Heart right ventricle (tissue), 16 donors: Measurements from ENCODE around the gene MBOAT2. TPM values are rescaled to one million over a fixed set of nuclear protein-coding genes. Genes with fewer than 3 reads are reported as not detected.

ENCODE experiments used
- ATAC-seq, 8 donors: fragments of 200-7000 bp; cut with Tn5 transposase; one replicate each; pipeline ENCODE4 v1.9.1; 2020; ENCODE audit warnings: mild to moderate bottlenecking in 8 of 8, moderate library complexity in 8 of 8, moderate number of reproducible peaks in 1 of 8
- DNase-seq, 2 donors: peaks; one replicate each; pipeline ENCODE4 v3.0.0-alpha.2; 2020
- H3K27ac ChIP-seq, 10 donors: fragments of 200-600 bp; sonication (generic) in 2 of 10; one replicate each; pipeline versions ENCODE4 v1.5.0 to v1.8.0; 2020 to 2022; ENCODE audit warnings: mild to moderate bottlenecking in 3 of 10
- H3K27me3 ChIP-seq, 7 donors: fragments of 200-600 bp; one replicate each; pipeline ENCODE4 v1.8.0; 2021 to 2022; ENCODE audit warnings: mild to moderate bottlenecking in 2 of 7
- H3K36me3 ChIP-seq, 9 donors: fragments of 200-600 bp; sonication (generic) in 1 of 9; one replicate each; pipeline versions ENCODE4 v1.5.0 to v1.8.0; 2020 to 2022; ENCODE audit warnings: mild to moderate bottlenecking in 2 of 9
- H3K4me1 ChIP-seq, 9 donors: fragments of 200-600 bp; sonication (generic) in 1 of 9; one replicate each; pipeline versions ENCODE4 v1.5.0 to v1.8.0; 2020 to 2022; ENCODE audit warnings: mild to moderate bottlenecking in 4 of 9
- H3K4me3 ChIP-seq, 10 donors: fragments of 200-600 bp; sonication (generic) in 2 of 10; one replicate each; pipeline versions ENCODE4 v1.5.0 to v1.8.0; 2020 to 2022; ENCODE audit warnings: mild to moderate bottlenecking in 7 of 10, moderate library complexity in 2 of 10
- H3K9me3 ChIP-seq, 11 donors: fragments of 200-600 bp in 10 of 11; sonication (generic) in 2 of 11; one replicate each; pipeline versions ENCODE4 v1.5.0 to v1.8.0; 2013 to 2022; ENCODE audit warnings: mild to moderate bottlenecking in 2 of 11, control low read depth in 1 of 11, moderate library complexity in 1 of 11
- CTCF ChIP-seq, 9 donors: fragments of 200-600 bp; sonication (generic) in 2 of 9; IDR thresholded peaks; one replicate each; pipeline versions ENCODE4 v1.5.0 to v1.8.0; 2021 to 2022; ENCODE audit warnings: antibody characterized with exemption in 9 of 9, mild to moderate bottlenecking in 5 of 9, moderate library complexity in 1 of 9
- WGBS, 2 donors: extraction: QIAGEN DNeasy Blood & Tissue Kit; methylation state at CpG; one replicate each; pipeline ENCODE4 v1.1.7; 2013; ENCODE audit warnings: inconsistent platforms in 1 of 2; 5-methylcytosine and 5-hydroxymethylcytosine counted together
- intact Hi-C, 10 donors: fragments of 100-400 bp; cut with DNase I; formaldehyde crosslinking; loops; one replicate each; pipeline versions ENCODE4 v1.11.1 to v1.14.2; 2022
- polyA plus RNA-seq, 2 donors: library from polyadenylated mRNA; stranded (reverse); fragments of 200-250 nt; gene quantifications; one replicate each; pipeline ENCODE4 v1.2.3, GENCODE V29; 2013
- total RNA-seq, 10 donors: library from RNA; stranded (reverse); fragmentation: NEBNext Ultra II Directional in 3 of 10; extraction: Animal tissue kit (Norgen Biotek cat#: 25700) in 3 of 10; gene quantifications; one replicate each; pipeline versions ENCODE4 v1.2.1 to v1.2.4, GENCODE V29; 2021 to 2023
- donor health status: Arrhythmogenic right ventricular cardiomyopathy.
- donor health status: ischemic (EF 13 %, LVEDD 7.1; RV severe dilation, severe dysfunction).
- donor health status: healthy with polysubstance abuse.
- donor health status: DM: no; HTN: yes; CAD: no.
- donor health status: DM: no; HTN: no; CAD: no.
- donor health status: ischemic (EF 25% LVEDD 6.9; RV normal size, moderate dysfunction).
- donor health status: ischemic (EF 25% LVEDD 5.7; RV mildly dilated, moderate dysfunction).
- donor health status: healthy.
- donor health status: DM: yes; HTN: yes; CAD: no.
- donor health status: Ischemic cardiomyopathy.
- donor health status: ischemic (EF 35%, LVEDD 5.7; RV mildly dilated, moderate dysfunction).
- donor health status: nonischemic (EF 11% LVEDD 7.7; RV severe dilation, severe dysfunction).
- donor health status: DM: yes; HTN: yes; CAD: no.
- donor health status: PGD.
- donor health status: ischemic (EF 29% LVEDD 5.4; RV normal size, mild dysfunction).
- donor health status: nonischemic (EF 23%, LVEDD 6.1; RV moderate dilation, normal function).

The MBOAT2 gene
- total and polyA plus RNA-seq, 12 donors = 6.3 to 35.3 (median 18.4) TPM

GRCh38 chr2:8956774-8957173 lies 46.7 kb downstream of the MBOAT2 start:
- H3K4me1 ChIP-seq = peaks cover 0 to 11% (median 0%) of the 10 kb centered on the region in 9 donors
- DNase-seq (no peak), ATAC-seq (peak in 1 of 8 donors; percentile 29)
- intact Hi-C loops = no loop called here
- peak in 4 of 9 donors; percentile 17 to 29 (median 22) for TF ChIP-seq CTCF (IDR thresholded peaks at IDR 0.05)
- H3K9me3 ChIP-seq = peaks cover 0 to 24% (median 11%) of the 10 kb centered on the region in 11 donors
- H3K36me3 ChIP-seq = peaks cover 0 to 9% (median 0%) of the 10 kb centered on the region in 9 donors
- WGBS, 2 donors = 88 to 100% methylated on average over 1 of the region's 1 CpG
- no peak overlapping the region for H3K27ac ChIP-seq
- no peaks in the 10 kb centered on the region for H3K27me3 ChIP-seq
- H3K4me3 ChIP-seq = no peak overlapping the region

GRCh38 chr2:8954990-8955389 lies 48.5 kb downstream of the MBOAT2 start:
- peaks cover 0 to 11% (median 0%) of the 10 kb centered on the region in 9 donors for H3K4me1 ChIP-seq
- H3K4me3 ChIP-seq = no peak overlapping the region
- peaks cover 0 to 9% (median 0%) of the 10 kb centered on the region in 9 donors for H3K36me3 ChIP-seq
- no peaks in the 10 kb centered on the region for H3K27me3 ChIP-seq
- no peak for TF ChIP-seq CTCF (IDR thresholded peaks at IDR 0.05)
- peaks cover 0 to 34% (median 11%) of the 10 kb centered on the region in 11 donors for H3K9me3 ChIP-seq
- no peak for DNase-seq
- WGBS, 2 donors = 90 to 94% methylated on average over 3 of the region's 3 CpGs
- no peak overlapping the region for H3K27ac ChIP-seq
- ATAC-seq = no peak
- intact Hi-C loops = no loop called here

GRCh38 chr2:8953525-8953924 lies 50.0 kb downstream of the MBOAT2 start:
- ATAC-seq = no peak
- H3K27ac ChIP-seq = no peak overlapping the region
- peaks cover 0 to 9% (median 0%) of the 10 kb centered on the region in 9 donors for H3K36me3 ChIP-seq
- peaks cover 0 to 48% (median 11%) of the 10 kb centered on the region in 11 donors for H3K9me3 ChIP-seq
- 68 to 84% methylated on average over 1 of the region's 1 CpG for WGBS, 2 donors
- peaks cover 0 to 11% (median 0%) of the 10 kb centered on the region in 9 donors for H3K4me1 ChIP-seq
- TF ChIP-seq CTCF (IDR thresholded peaks at IDR 0.05) = no peak
- no peak overlapping the region for H3K4me3 ChIP-seq
- no peaks in the 10 kb centered on the region for H3K27me3 ChIP-seq
- intact Hi-C loops = no loop called here
- DNase-seq = no peak

GRCh38 chr2:8939486-8940114 lies 63.9 kb downstream of the MBOAT2 start:
- intact Hi-C loops = loop anchor here in 1 of 10 donors (5.0 kb wide), 1 partner anchor 398 kb away; no protein-coding TSS in a partner anchor
- no peak for TF ChIP-seq CTCF (IDR thresholded peaks at IDR 0.05)
- WGBS, 2 donors = 58 to 70% methylated on average over 8 of the region's 8 CpGs

More at GRCh38 chr2:8939486-8940114, 63.9 kb downstream of the MBOAT2 start:
- no peaks in the 10 kb centered on the region for H3K9me3 ChIP-seq
- no peak overlapping the region for H3K4me3 ChIP-seq
- no peaks in the 10 kb centered on the region for H3K27me3 ChIP-seq
- DNase-seq (no peak), ATAC-seq (no peak)
- H3K36me3 ChIP-seq = peaks cover 0 to 33% (median 0%) of the 10 kb centered on the region in 9 donors
- no peak overlapping the region for H3K27ac ChIP-seq
- peaks cover 0 to 9% (median 0%) of the 10 kb centered on the region in 9 donors for H3K4me1 ChIP-seq
